ENCODE data around the gene CRTC3. TPM values are rescaled to one million over a fixed set of nuclear protein-coding genes. Genes with fewer than 3 reads are reported as not detected.

Gene CRTC3
- total and polyA plus RNA-seq, 2 of the 13 experiments (the other 11 are each of a cell fraction or from before 2014, with no cell fraction given) = 8.4 to 11.8 TPM

DNA sequence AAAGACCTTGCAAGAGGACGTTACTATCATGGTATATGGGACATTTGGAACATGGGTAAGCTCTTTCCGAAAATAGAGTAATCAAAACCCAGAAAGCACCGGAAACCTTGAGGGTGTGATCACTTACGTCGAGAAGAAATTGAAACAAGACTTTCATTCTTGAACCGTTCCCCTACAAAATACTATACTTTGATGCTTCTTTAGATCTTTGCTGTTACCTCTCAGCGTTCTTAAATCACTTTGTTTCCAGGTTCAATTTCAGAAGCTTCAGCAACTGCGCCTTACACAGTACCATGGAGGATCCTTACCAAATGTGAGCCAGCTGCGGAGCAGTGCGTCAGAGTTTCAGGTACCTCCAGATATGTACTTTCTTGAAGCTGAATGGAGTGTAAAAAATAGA is 10.1 kb downstream of the CRTC3 start (continued):
- TF ChIP-seq, protein P1, sequence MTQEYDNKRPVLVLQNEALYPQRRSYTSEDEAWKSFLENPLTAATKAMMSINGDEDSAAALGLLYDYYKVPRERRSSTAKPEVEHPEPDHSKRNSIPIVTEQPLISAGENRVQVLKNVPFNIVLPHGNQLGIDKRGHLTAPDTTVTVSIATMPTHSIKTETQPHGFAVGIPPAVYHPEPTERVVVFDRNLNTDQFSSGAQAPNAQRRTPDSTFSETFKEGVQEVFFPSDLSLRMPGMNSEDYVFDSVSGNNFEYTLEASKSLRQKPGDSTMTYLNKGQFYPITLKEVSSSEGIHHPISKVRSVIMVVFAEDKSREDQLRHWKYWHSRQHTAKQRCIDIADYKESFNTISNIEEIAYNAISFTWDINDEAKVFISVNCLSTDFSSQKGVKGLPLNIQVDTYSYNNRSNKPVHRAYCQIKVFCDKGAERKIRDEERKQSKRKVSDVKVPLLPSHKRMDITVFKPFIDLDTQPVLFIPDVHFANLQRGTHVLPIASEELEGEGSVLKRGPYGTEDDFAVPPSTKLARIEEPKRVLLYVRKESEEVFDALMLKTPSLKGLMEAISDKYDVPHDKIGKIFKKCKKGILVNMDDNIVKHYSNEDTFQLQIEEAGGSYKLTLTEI (CRISPR knock-in tag; conservative IDR thresholded peaks at IDR 0.05) = no peak
- TF ChIP-seq, protein P2, sequence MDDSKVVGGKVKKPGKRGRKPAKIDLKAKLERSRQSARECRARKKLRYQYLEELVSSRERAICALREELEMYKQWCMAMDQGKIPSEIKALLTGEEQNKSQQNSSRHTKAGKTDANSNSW (CRISPR knock-in tag; IDR thresholded peaks at IDR 0.05; ENCODE audit: borderline replicate concordance) = no peak
- TF ChIP-seq TSC22D2 (CRISPR knock-in tag; IDR thresholded peaks at IDR 0.05; ENCODE audit: borderline replicate concordance) (no peak), ZBTB21 (CRISPR knock-in tag; IDR thresholded peaks at IDR 0.05) (no peak), HMG20B (CRISPR knock-in tag; conservative IDR thresholded peaks at IDR 0.05) (no peak)

DNA sequence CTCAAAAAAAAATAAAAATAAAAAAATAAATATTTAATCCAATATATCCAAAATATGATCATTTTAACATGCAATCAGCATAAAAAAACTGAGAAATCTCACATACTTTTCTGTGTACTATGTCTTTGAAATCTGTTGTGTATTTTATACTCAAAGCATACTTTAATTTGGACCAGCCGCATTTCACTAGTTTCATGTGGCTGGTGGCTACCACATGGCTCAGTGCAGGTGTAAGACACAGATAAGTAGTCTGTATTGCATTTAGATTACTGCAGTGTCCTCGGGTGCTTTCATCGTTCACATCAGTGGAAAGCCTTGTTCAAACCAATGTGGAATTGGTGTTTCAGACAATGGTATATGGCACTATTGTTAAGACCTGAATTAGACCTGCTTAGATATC is 11.0 kb downstream of the CRTC3 start:
- 92% methylated on average over 3 of the region's 3 CpGs for WGBS (ENCODE audit: low lambda C conversion rate)
- no peak overlapping the region for H3K4me3 ChIP-seq (replicated peaks in 1 of 3; ENCODE audit: insufficient read depth in 1 of 3, low read depth in 2 of 3, low read length in 3 of 3)
- H3K27me3 ChIP-seq (ENCODE audit: control insufficient read depth in 1 of 2, insufficient read depth in 2 of 2, low read length in 2 of 2) = no peaks in the 10 kb centered on the region
- no TSS peak for BruUV-seq (replicated peaks)
- H2AFZ ChIP-seq (ENCODE audit: low read length) = no peak overlapping the region
- ATAC-seq (no peak), FAIRE-seq (no peak), DNase-seq (ENCODE audit: low spot score) (no peak)
- in situ Hi-C loops (cut with HindIII; ENCODE audit: extremely low pct_ligation_motif_present, low pct_unique_long_range_greater_than_20kb) = no loop called here
- no peaks in the 10 kb centered on the region for H3K9me3 ChIP-seq (ENCODE audit: low read length)
- H3K36me3 ChIP-seq (replicated peaks in 1 of 2; ENCODE audit: control insufficient read depth in 1 of 2, insufficient read depth in 2 of 2, low read length in 2 of 2) = no peaks in the 10 kb centered on the region; a peak in 1 of 5 replicates
- H3K27ac ChIP-seq (ENCODE audit: extremely low read length, insufficient read depth, low read length) = no peak overlapping the region
- H4K20me1 ChIP-seq (ENCODE audit: insufficient read depth, low read length) = no peaks in the 10 kb centered on the region
- ChIA-PET POLR2A (no interaction called here), CTCF (ENCODE audit: low intra/inter-chr PET ratio, low total read pairs) (no interaction called here)
- intact Hi-C loops (cut with micrococcal nuclease; ENCODE audit: unreplicated experiment) = no loop called here
- H3K9ac ChIP-seq (ENCODE audit: insufficient read depth, low read depth, low read length) = no peak overlapping the region
- peaks cover 3% of the 10 kb centered on the region for H3K79me2 ChIP-seq (ENCODE audit: insufficient read depth, low read length)
- H3K4me1 ChIP-seq (ENCODE audit: insufficient read depth, low read length) = peaks cover 26% of the 10 kb centered on the region
- no peak overlapping the region for H3K4me2 ChIP-seq (ENCODE audit: low read depth, low read length)
- TF ChIP-seq, protein P3, sequence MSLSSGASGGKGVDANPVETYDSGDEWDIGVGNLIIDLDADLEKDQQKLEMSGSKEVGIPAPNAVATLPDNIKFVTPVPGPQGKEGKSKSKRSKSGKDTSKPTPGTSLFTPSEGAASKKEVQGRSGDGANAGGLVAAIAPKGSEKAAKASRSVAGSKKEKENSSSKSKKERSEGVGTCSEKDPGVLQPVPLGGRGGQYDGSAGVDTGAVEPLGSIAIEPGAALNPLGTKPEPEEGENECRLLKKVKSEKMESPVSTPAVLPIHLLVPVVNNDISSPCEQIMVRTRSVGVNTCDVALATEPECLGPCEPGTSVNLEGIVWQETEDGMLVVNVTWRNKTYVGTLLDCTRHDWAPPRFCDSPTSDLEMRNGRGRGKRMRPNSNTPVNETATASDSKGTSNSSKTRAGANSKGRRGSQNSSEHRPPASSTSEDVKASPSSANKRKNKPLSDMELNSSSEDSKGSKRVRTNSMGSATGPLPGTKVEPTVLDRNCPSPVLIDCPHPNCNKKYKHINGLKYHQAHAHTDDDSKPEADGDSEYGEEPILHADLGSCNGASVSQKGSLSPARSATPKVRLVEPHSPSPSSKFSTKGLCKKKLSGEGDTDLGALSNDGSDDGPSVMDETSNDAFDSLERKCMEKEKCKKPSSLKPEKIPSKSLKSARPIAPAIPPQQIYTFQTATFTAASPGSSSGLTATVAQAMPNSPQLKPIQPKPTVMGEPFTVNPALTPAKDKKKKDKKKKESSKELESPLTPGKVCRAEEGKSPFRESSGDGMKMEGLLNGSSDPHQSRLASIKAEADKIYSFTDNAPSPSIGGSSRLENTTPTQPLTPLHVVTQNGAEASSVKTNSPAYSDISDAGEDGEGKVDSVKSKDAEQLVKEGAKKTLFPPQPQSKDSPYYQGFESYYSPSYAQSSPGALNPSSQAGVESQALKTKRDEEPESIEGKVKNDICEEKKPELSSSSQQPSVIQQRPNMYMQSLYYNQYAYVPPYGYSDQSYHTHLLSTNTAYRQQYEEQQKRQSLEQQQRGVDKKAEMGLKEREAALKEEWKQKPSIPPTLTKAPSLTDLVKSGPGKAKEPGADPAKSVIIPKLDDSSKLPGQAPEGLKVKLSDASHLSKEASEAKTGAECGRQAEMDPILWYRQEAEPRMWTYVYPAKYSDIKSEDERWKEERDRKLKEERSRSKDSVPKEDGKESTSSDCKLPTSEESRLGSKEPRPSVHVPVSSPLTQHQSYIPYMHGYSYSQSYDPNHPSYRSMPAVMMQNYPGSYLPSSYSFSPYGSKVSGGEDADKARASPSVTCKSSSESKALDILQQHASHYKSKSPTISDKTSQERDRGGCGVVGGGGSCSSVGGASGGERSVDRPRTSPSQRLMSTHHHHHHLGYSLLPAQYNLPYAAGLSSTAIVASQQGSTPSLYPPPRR (CRISPR knock-in tag; IDR thresholded peaks at IDR 0.05; ENCODE audit: borderline replicate concordance) = no peak
- TF ChIP-seq, protein P4, sequence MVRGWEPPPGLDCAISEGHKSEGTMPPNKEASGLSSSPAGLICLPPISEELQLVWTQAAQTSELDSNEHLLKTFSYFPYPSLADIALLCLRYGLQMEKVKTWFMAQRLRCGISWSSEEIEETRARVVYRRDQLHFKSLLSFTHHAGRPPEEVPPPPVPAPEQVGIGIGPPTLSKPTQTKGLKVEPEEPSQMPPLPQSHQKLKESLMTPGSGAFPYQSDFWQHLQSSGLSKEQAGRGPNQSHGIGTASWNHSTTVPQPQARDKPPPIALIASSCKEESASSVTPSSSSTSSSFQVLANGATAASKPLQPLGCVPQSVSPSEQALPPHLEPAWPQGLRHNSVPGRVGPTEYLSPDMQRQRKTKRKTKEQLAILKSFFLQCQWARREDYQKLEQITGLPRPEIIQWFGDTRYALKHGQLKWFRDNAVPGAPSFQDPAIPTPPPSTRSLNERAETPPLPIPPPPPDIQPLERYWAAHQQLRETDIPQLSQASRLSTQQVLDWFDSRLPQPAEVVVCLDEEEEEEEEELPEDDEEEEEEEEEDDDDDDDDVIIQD (CRISPR knock-in tag; IDR thresholded peaks at IDR 0.05; ENCODE audit: low read depth) = no peak
- TF ChIP-seq HES4 (CRISPR knock-in tag; IDR thresholded peaks at IDR 0.05; ENCODE audit: borderline replicate concordance) (no peak), ZSCAN9 (CRISPR knock-in tag; IDR thresholded peaks at IDR 0.05; ENCODE audit: borderline replicate concordance) (no peak), ZNF792 (CRISPR knock-in tag; IDR thresholded peaks at IDR 0.05) (no peak)
- TF ChIP-seq, protein P5, sequence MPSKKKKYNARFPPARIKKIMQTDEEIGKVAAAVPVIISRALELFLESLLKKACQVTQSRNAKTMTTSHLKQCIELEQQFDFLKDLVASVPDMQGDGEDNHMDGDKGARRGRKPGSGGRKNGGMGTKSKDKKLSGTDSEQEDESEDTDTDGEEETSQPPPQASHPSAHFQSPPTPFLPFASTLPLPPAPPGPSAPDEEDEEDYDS (CRISPR knock-in tag; IDR thresholded peaks at IDR 0.05) = no peak
